ENCODE measurements around the gene SLC25A46.

GRCh38 chr5:110790673-110791072, 51.9 kb downstream of the SLC25A46 start:
- TF ChIP-seq HDGF (IDR thresholded peaks at IDR 0.05; ENCODE audit: borderline replicate concordance) (no peak), PKNOX1 (IDR thresholded peaks at IDR 0.05) (no peak), ELF4 (IDR thresholded peaks at IDR 0.05) (no peak), BHLHE40 (IDR thresholded peaks at IDR 0.05; ENCODE audit: borderline replicate concordance) (no peak), LEF1 (IDR thresholded peaks at IDR 0.05; ENCODE audit: borderline replicate concordance) (no peak), SP1 (IDR thresholded peaks at IDR 0.05) (no peak), ARNT (IDR thresholded peaks at IDR 0.05) (no peak), FOXA1 (IDR thresholded peaks at IDR 0.05) (no peak), ZNF384 (IDR thresholded peaks at IDR 0.05) (no peak), FOXM1 (IDR thresholded peaks at IDR 0.05; ENCODE audit: borderline replicate concordance) (no peak)
